Right renal pelvis (tissue), 4 donors: ENCODE data around the gene ISX. TPM values are rescaled to one million over a fixed set of nuclear protein-coding genes. Genes with fewer than 3 reads are reported as not detected.

ENCODE experiments used
- polyA plus RNA-seq, 4 donors: library from polyadenylated mRNA; unstranded; fragments of 120-200 nt; gene quantifications; one replicate each; pipeline ENCODE4 v1.2.1, GENCODE V29; 2013; ENCODE audit not compliant: insufficient read length in 4 of 4

ISX gene
- polyA plus RNA-seq, 4 donors: 0.23 to 0.32 (median 0.28) TPM

Other genes starting within 250 kb of the ISX start
- gene HMGXB4, start 191.3 kb downstream of the ISX start, polyA plus RNA-seq: 10 to 100 TPM; 24.4 to 29.7 (median 28.8) TPM
- gene TOM1, start 233.7 kb downstream of the ISX start, polyA plus RNA-seq: 10 to 100 TPM; 33.0 to 45.8 (median 38.7) TPM